Measurements from ENCODE around the gene FN1.

DNA sequence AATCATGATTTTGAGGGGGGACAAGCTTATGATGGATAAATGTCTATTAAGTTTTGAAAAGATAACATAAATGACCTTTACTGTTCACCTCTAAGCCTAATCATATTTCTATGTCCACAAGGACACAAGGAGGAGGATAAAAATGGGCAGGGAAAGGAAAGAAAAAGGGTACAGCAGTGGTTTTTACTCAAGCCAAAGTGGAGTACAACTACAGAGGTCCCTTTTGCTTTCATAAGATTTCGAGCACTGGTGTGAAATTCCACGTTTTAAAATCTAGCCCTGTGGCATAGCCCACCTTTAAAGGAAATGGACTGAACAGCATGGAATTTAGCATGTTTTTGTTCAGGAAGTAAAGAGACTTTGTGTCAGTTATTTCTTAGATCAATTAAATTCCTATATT, 19.2 kb downstream of the FN1 start:
- TF ChIP-seq GATA3 (IDR thresholded peaks at IDR 0.05; ENCODE audit: low read depth, low read length) (no peak), GATA2 (IDR thresholded peaks at IDR 0.05; ENCODE audit: low read depth, low read length) (no peak)

All from SH-SY5Y (cell line).